Ishikawa (cell line): Measurements from ENCODE around the gene HLA-DOA.

ENCODE experiments used
- CEBPB ChIP-seq: IDR thresholded peaks from 2 replicates; pipeline ENCODE4 v1.6.1; 2012
- CREB1 ChIP-seq: IDR thresholded peaks from 2 replicates; pipeline ENCODE4 v1.6.1; 2012; ENCODE audit warnings: low read depth
- EGR1 ChIP-seq: IDR thresholded peaks from 2 replicates; pipeline ENCODE4 v1.6.1; 2012
- EP300 ChIP-seq: IDR thresholded peaks from 2 replicates; pipeline ENCODE4 v1.6.1; 2012; ENCODE audit warnings: borderline replicate concordance
- FOXM1 ChIP-seq: IDR thresholded peaks from 2 replicates; pipeline ENCODE4 v1.6.1; 2012; ENCODE audit warnings: low read depth, borderline replicate concordance
- MAX ChIP-seq: IDR thresholded peaks from 2 replicates; pipeline ENCODE4 v1.6.1; 2012
- NFIC ChIP-seq: IDR thresholded peaks from 2 replicates; pipeline ENCODE4 v1.6.1; 2012
- RAD21 ChIP-seq: IDR thresholded peaks from 2 replicates; pipeline ENCODE4 v1.6.1; 2012; ENCODE audit warnings: low read depth
- REST ChIP-seq: IDR thresholded peaks from 2 replicates; pipeline ENCODE4 v1.6.1; 2012; ENCODE audit warnings: low read depth, mild to moderate bottlenecking
- TAF1 ChIP-seq: IDR thresholded peaks from 2 replicates; pipeline ENCODE4 v1.6.1; 2012; ENCODE audit warnings: low read depth, mild to moderate bottlenecking
- TCF12 ChIP-seq: IDR thresholded peaks from 2 replicates; pipeline ENCODE4 v1.6.1; 2012; ENCODE audit warnings: low read depth
- TEAD4 ChIP-seq: IDR thresholded peaks from 2 replicates; pipeline ENCODE4 v1.6.1; 2012
- USF1 ChIP-seq: IDR thresholded peaks from 2 replicates; pipeline ENCODE4 v1.6.1; 2012
- YY1 ChIP-seq: IDR thresholded peaks from 2 replicates; pipeline ENCODE4 v1.6.1; 2012; ENCODE audit warnings: low read depth
- ZBTB7A ChIP-seq: IDR thresholded peaks from 2 replicates; pipeline ENCODE4 v1.6.1; 2012; ENCODE audit warnings: low read depth

The HLA-DOA gene

GRCh38 chr6:33029328-33030184, 20.2 kb upstream of the HLA-DOA start:
- no peak for TF ChIP-seq EP300
- TF ChIP-seq MAX = no peak
- no peak for TF ChIP-seq CREB1
- TF ChIP-seq NFIC = no peak
- TF ChIP-seq TEAD4 = no peak
- no peak for TF ChIP-seq RAD21
- no peak for TF ChIP-seq FOXM1
- TF ChIP-seq USF1 = no peak
- no peak for TF ChIP-seq ZBTB7A
- no peak for TF ChIP-seq TAF1
- TF ChIP-seq TCF12 = no peak
- no peak for TF ChIP-seq REST
- no peak for TF ChIP-seq YY1
- no peak for TF ChIP-seq CEBPB

GRCh38 chr6:33028220-33028849, 18.9 kb upstream of the HLA-DOA start:
- TF ChIP-seq YY1 (no peak), ZBTB7A (no peak), CEBPB (no peak), CREB1 (no peak), USF1 (no peak), TCF12 (no peak), FOXM1 (no peak), TEAD4 (no peak), REST (no peak), TAF1 (no peak), EGR1 (no peak), EP300 (no peak), RAD21 (no peak), MAX (no peak), NFIC (no peak)

GRCh38 chr6:33024521-33024920, 15.1 kb upstream of the HLA-DOA start:
- TF ChIP-seq EP300 (no peak), RAD21 (no peak), YY1 (no peak), TCF12 (no peak), CEBPB (no peak), ZBTB7A (no peak), REST (no peak), CREB1 (no peak), NFIC (no peak), FOXM1 (no peak), EGR1 (no peak), USF1 (no peak), TAF1 (no peak), MAX (no peak)
